HG02973 (cell line): Measurements from ENCODE around the gene NDUFS1.
"Not testable (repeated sequence)": the region's sequence is repeated elsewhere in the genome, so short reads cannot be mapped to it uniquely, and the experiment has no call there.

ENCODE experiments used
- ATAC-seq: cut with Tn5 transposase; IDR thresholded peaks from one replicate; pipeline ENCODE4 v1.9.1; 2021; ENCODE audit warnings: moderate library complexity; ENCODE audit not compliant: unreplicated experiment

NDUFS1 gene

GRCh38 chr2:206105541-206105940 is 53.7 kb downstream of the NDUFS1 start:
- ATAC-seq: no peak

GRCh38 chr2:206105038-206105437 is 54.2 kb downstream of the NDUFS1 start:
- no peak for ATAC-seq

GRCh38 chr2:206098872-206099271 is 60.4 kb downstream of the NDUFS1 start:
- ATAC-seq: not testable (repeated sequence)

- ATAC-seq: no peak
Measured at GRCh38 chr2:206098471-206098870, 60.8 kb downstream of the NDUFS1 start.

GRCh38 chr2:206096876-206097275 is 62.4 kb downstream of the NDUFS1 start:
- ATAC-seq: no peak

- ATAC-seq: no peak
Measured at GRCh38 chr2:206095536-206096332, 63.5 kb downstream of the NDUFS1 start.

GRCh38 chr2:206092297-206092696 is 66.9 kb downstream of the NDUFS1 start:
- no peak for ATAC-seq

GRCh38 chr2:206088248-206088647 is 71.0 kb downstream of the NDUFS1 start:
- no peak for ATAC-seq

GRCh38 chr2:206086716-206087350 is 72.4 kb downstream of the NDUFS1 start:
- ATAC-seq: no peak

- peak; percentile 92 for ATAC-seq
Measured at GRCh38 chr2:206085742-206086445, 73.3 kb downstream of the NDUFS1 start, which contains the start of gene INO80D. Gene INO80D (minus strand): TSS chr2:206086174. CDS start chr2:206063016, 23,158 bp downstream.

GRCh38 chr2:206084870-206085741 is 74.1 kb downstream of the NDUFS1 start:
- ATAC-seq: peak; percentile 24

GRCh38 chr2:206084439-206084869 is 74.8 kb downstream of the NDUFS1 start:
- no peak for ATAC-seq

GRCh38 chr2:206083602-206084438 is 75.4 kb downstream of the NDUFS1 start:
- ATAC-seq: no peak

GRCh38 chr2:206082298-206082843 is 76.9 kb downstream of the NDUFS1 start:
- ATAC-seq: no peak

- ATAC-seq: no peak
Measured at GRCh38 chr2:206080927-206081326, 78.3 kb downstream of the NDUFS1 start.

GRCh38 chr2:206079699-206080465 is 79.4 kb downstream of the NDUFS1 start:
- no peak for ATAC-seq

GRCh38 chr2:206077879-206078278 is 81.4 kb downstream of the NDUFS1 start:
- not testable (repeated sequence) for ATAC-seq

GRCh38 chr2:206075113-206075512 is 84.1 kb downstream of the NDUFS1 start:
- no peak for ATAC-seq

GRCh38 chr2:206071807-206072206 is 87.4 kb downstream of the NDUFS1 start:
- ATAC-seq: no peak
